GM12878 (cell line): ENCODE measurements around the gene REEP1. TPM values are rescaled to one million over a fixed set of nuclear protein-coding genes. Genes with fewer than 3 reads are reported as not detected.

ENCODE experiments used
- ATAC-seq: fragments of 200-7000 bp; cut with Tn5 transposase; 3 replicates; pipeline ENCODE4 v1.9.1; 2020; ENCODE audit warnings: mild to moderate bottlenecking, moderate library complexity
- BruUV-seq: library from RNA; stranded (reverse); fragments of 400-500 nt; replicated peaks from 2 replicates; lab custom pipeline; 2021; lab: Mats Ljungman, UMichigan
- CTCF ChIA-PET: fragments of 300-600 bp; sonication (Branson Sonifier 250); formaldehyde crosslinking; extraction: SDS; loops from one replicate; lab custom pipeline; 2021; ENCODE audit warnings: inconsistent platforms; lab: Yijun Ruan, JAX
- POLR2A ChIA-PET: fragments of 350-600 bp; formaldehyde crosslinking; extraction: SDS; loops from one replicate; lab custom pipeline; 2021; ENCODE audit warnings: inconsistent platforms; lab: Charles Lee
- RAD21 ChIA-PET: fragments of 300-600 bp; sonication (Branson Sonifier 250); formaldehyde crosslinking; loops from one replicate; lab custom pipeline; 2023; ENCODE audit warnings: antibody characterized with exemption; ENCODE audit not compliant: unreplicated experiment; lab: Charles Lee
- SMC1A ChIA-PET: fragments of 300-600 bp; sonication (Branson Sonifier 250); formaldehyde crosslinking; loops from one replicate; lab custom pipeline; 2023; ENCODE audit not compliant: unreplicated experiment, uncharacterized antibody; lab: Charles Lee
- DNase-seq: peaks from one replicate; pipeline ENCODE4 v3.0.0-alpha.2; 2011; ENCODE audit warnings: low read depth, low spot score
- FAIRE-seq: peaks from 3 replicates; lab custom pipeline; 2011; peaks lifted over from hg19 to GRCh38; lab: Jason Lieb, UNC
- H2AFZ ChIP-seq: 2 replicates; pipeline ENCODE4 v1.6.0; 2011; ENCODE audit warnings: low read depth, low read length, control low read depth; ENCODE audit not compliant: control insufficient read depth
- H3K27ac ChIP-seq: 2 replicates; pipeline ENCODE4 v1.5.1; 2011; ENCODE audit warnings: control low read depth; ENCODE audit not compliant: control insufficient read depth, insufficient read depth
- H3K27me3 ChIP-seq, 2 experiments: replicated peaks in 1 of 2; 2 replicates each; pipeline versions ENCODE4 v1.6.0 to v1.6.1; 2011; ENCODE audit warnings: low read length in 1 of 2; ENCODE audit not compliant: control insufficient read depth in 2 of 2, insufficient read depth in 2 of 2
- H3K36me3 ChIP-seq, 2 experiments: 2 replicates each; pipeline ENCODE4 v1.5.1; 2011; ENCODE audit warnings: low read length in 1 of 2; ENCODE audit not compliant: control insufficient read depth in 2 of 2, insufficient read depth in 2 of 2
- H3K4me1 ChIP-seq: 2 replicates; pipeline ENCODE4 v1.6.1; 2011; ENCODE audit warnings: mild to moderate bottlenecking, low read length, moderate library complexity, mixed read lengths; ENCODE audit not compliant: control insufficient read depth, insufficient read depth
- H3K4me2 ChIP-seq: 2 replicates; pipeline ENCODE4 v1.6.0; 2011; ENCODE audit warnings: control low read depth; ENCODE audit not compliant: control insufficient read depth, insufficient read depth
- H3K4me3 ChIP-seq: fragments of 200-600 bp; sonication (generic); 2 replicates; pipeline ENCODE4 v1.5.1; 2016
- H3K79me2 ChIP-seq: 2 replicates; pipeline ENCODE4 v1.6.0; 2011; ENCODE audit warnings: low read length; ENCODE audit not compliant: control insufficient read depth, insufficient read depth
- H3K9ac ChIP-seq: 2 replicates; pipeline ENCODE4 v1.8.0; 2011; ENCODE audit warnings: low read length, control low read depth, mixed read lengths; ENCODE audit not compliant: control insufficient read depth, insufficient read depth
- H3K9me3 ChIP-seq: replicated peaks from 3 replicates; pipeline ENCODE4 v1.5.1; 2011; ENCODE audit warnings: mild to moderate bottlenecking, low read length; ENCODE audit not compliant: control insufficient read depth, insufficient read depth
- H4K20me1 ChIP-seq: 2 replicates; pipeline ENCODE4 v1.6.0; 2011; ENCODE audit not compliant: control insufficient read depth, insufficient read depth
- SRF ChIP-seq, 2 experiments: IDR thresholded peaks; 2 replicates each; pipeline ENCODE4 v1.6.1; 2011; ENCODE audit warnings: low read depth in 2 of 2, low read length in 2 of 2, mild to moderate bottlenecking in 1 of 2, moderate library complexity in 1 of 2
- SUZ12 ChIP-seq: fragments of 200-600 bp; sonication (generic); IDR thresholded peaks from one replicate; pipeline ENCODE4 v1.6.1; 2018; ENCODE audit warnings: antibody characterized with exemption, mild to moderate bottlenecking; ENCODE audit not compliant: unreplicated experiment
- YY1 ChIP-seq: IDR thresholded peaks from 2 replicates; pipeline ENCODE4 v1.6.1; 2011; ENCODE audit warnings: low read depth, mild to moderate bottlenecking, low read length
- WGBS: methylation state at CpG from one replicate; pipeline ENCODE4 v1.1.6; 2016; ENCODE audit warnings: low lambda C conversion rate; ENCODE audit not compliant: insufficient replicate concordance, insufficient coverage; ENCODE audit errors: missing lambda C conversion rate; 5-methylcytosine and 5-hydroxymethylcytosine counted together
- in situ Hi-C: fragments of 300-500 bp; cut with MboI; formaldehyde crosslinking; loops from 9 replicates; pipeline ENCODE4 v1.14.3; 2018; ENCODE audit warnings: mixed read lengths
- intact Hi-C: fragments of 100-400 bp; cut with micrococcal nuclease; formaldehyde crosslinking; loops from one replicate; pipeline ENCODE4 v1.14.2; 2022; ENCODE audit not compliant: unreplicated experiment
- polyA plus RNA-seq, 11 experiments: library from polyadenylated mRNA; depleted of rRNA in 4 of 11; unstranded in 6 of 11; stranded (reverse) in 5 of 11; fragments of >200 nt; fragmentation: Nextera tagmentation in 4 of 11; fragmentation: Illumina TruSeq in 1 of 11; extraction: Ambion mirVana in 4 of 11; extraction: Trizol in 1 of 11; gene quantifications; 1 replicate in 1 of 11; 2 replicates in 10 of 11; pipeline versions ENCODE4 v1.2.1 to v1.2.3, GENCODE V29; 2011 to 2016; ENCODE audit warnings: inconsistent platforms in 2 of 11, missing spikeins in 2 of 11, low read depth in 1 of 11
- total RNA-seq, 4 experiments: library from RNA; depleted of rRNA in 3 of 4; stranded (reverse); fragments of >200 nt in 3 of 4; fragmentation: Illumina TruSeq in 1 of 4; extraction: Trizol in 1 of 4; gene quantifications; 2 replicates each; pipeline versions ENCODE4 v1.2.1 to v1.2.3, GENCODE V29; 2013 to 2021

Gene REEP1
- total and polyA plus RNA-seq, 10 of the 15 experiments (the other 5 are each of a cell fraction or from before 2014, with no cell fraction given) = 0.02 to 0.30 (median 0.09) TPM; not detected in 1

- H3K4me3 ChIP-seq = no peak overlapping the region
- no peak for ATAC-seq
- no peak overlapping the region for H3K9ac ChIP-seq
- no peak for TF ChIP-seq SUZ12
- TF ChIP-seq SRF (IDR thresholded peaks at IDR 0.05; ENCODE audit: low read depth in 2 of 2, low read length in 2 of 2) = no peak
- TF ChIP-seq, all 136 proteins: peak for 0
- Histone ChIP-seq H4K20me1 (no peaks in the 10 kb centered on the region), H2AFZ (no peak overlapping the region), H3K27me3 (no peaks in the 10 kb centered on the region), H3K79me2 (no peaks in the 10 kb centered on the region), H3K9me3 (no peaks in the 10 kb centered on the region), H3K4me1 (no peaks in the 10 kb centered on the region), H3K27ac (no peak overlapping the region), H3K36me3 (no peaks in the 10 kb centered on the region), H3K4me2 (no peak overlapping the region)
- in situ Hi-C loops = no loop called here
- SMC1A ChIA-PET = no interaction called here
- 0% methylated on average over 1 of the region's 4 CpGs for WGBS
- no TSS peak for BruUV-seq
- POLR2A ChIA-PET = no interaction called here
- FAIRE-seq = no peak
- CTCF ChIA-PET = no interaction called here
- intact Hi-C loops = no loop called here
- RAD21 ChIA-PET = no interaction called here
- DNase-seq = no peak
These were observed 81.1 kb downstream of the REEP1 start for GRCh38 chr2:86256300-86256699.

- intact Hi-C loops = no loop called here
- 60% methylated on average over 8 of the region's 8 CpGs for WGBS
- no peak overlapping the region; the same call in 1 of the 2 replicates for H2AFZ ChIP-seq
These were observed 82.6 kb downstream of the REEP1 start for GRCh38 chr2:86254576-86255538.

More at GRCh38 chr2:86254576-86255538, 82.6 kb downstream of the REEP1 start:
- ChIA-PET RAD21 (no interaction called here), CTCF (no interaction called here), SMC1A (interaction anchor here (1.2 kb wide), 1 partner anchor 34 kb away, joined by 3 read pairs; no protein-coding TSS in a partner anchor), POLR2A (no interaction called here)
- Histone ChIP-seq H3K9me3 (no peaks in the 10 kb centered on the region), H3K4me3 (no peak overlapping the region), H3K27me3 (no peaks in the 10 kb centered on the region), H3K9ac (no peak overlapping the region), H3K36me3 (no peaks in the 10 kb centered on the region), H4K20me1 (no peaks in the 10 kb centered on the region), H3K4me2 (no peak overlapping the region), H3K27ac (no peak overlapping the region), H3K4me1 (peaks cover 8% of the 10 kb centered on the region), H3K79me2 (no peaks in the 10 kb centered on the region)
- BruUV-seq = no TSS peak
- FAIRE-seq (no peak), DNase-seq (no peak), ATAC-seq (no peak)
- in situ Hi-C loops = no loop called here
- TF ChIP-seq YY1 = no peak
